Measurements from ENCODE around the gene SPATA7.

The SPATA7 gene

GRCh38 chr14:88379706-88380343 is 5.6 kb upstream of the SPATA7 start:
- TF ChIP-seq ESRRG (CRISPR knock-in tag; IDR thresholded peaks at IDR 0.05), result no peak
- TF ChIP-seq, protein P1, sequence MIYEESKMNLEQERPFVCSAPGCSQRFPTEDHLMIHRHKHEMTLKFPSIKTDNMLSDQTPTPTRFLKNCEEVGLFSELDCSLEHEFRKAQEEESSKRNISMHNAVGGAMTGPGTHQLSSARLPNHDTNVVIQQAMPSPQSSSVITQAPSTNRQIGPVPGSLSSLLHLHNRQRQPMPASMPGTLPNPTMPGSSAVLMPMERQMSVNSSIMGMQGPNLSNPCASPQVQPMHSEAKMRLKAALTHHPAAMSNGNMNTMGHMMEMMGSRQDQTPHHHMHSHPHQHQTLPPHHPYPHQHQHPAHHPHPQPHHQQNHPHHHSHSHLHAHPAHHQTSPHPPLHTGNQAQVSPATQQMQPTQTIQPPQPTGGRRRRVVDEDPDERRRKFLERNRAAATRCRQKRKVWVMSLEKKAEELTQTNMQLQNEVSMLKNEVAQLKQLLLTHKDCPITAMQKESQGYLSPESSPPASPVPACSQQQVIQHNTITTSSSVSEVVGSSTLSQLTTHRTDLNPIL (CRISPR knock-in tag; IDR thresholded peaks at IDR 0.05; ENCODE audit: low read depth), result no peak
- no peak for TF ChIP-seq PPARA (CRISPR knock-in tag; IDR thresholded peaks at IDR 0.05; ENCODE audit: borderline replicate concordance)
- no peak for TF ChIP-seq TOX (CRISPR knock-in tag; IDR thresholded peaks at IDR 0.05; ENCODE audit: borderline replicate concordance)
- TF ChIP-seq CSRNP3 (CRISPR knock-in tag; IDR thresholded peaks at IDR 0.05), result no peak
- TF ChIP-seq RARB (CRISPR knock-in tag; IDR thresholded peaks at IDR 0.05), result no peak
- TF ChIP-seq ZNF8 (CRISPR knock-in tag; IDR thresholded peaks at IDR 0.05), result no peak
- no peak for TF ChIP-seq OSR1 (CRISPR knock-in tag; IDR thresholded peaks at IDR 0.05)
- TF ChIP-seq, protein P2, sequence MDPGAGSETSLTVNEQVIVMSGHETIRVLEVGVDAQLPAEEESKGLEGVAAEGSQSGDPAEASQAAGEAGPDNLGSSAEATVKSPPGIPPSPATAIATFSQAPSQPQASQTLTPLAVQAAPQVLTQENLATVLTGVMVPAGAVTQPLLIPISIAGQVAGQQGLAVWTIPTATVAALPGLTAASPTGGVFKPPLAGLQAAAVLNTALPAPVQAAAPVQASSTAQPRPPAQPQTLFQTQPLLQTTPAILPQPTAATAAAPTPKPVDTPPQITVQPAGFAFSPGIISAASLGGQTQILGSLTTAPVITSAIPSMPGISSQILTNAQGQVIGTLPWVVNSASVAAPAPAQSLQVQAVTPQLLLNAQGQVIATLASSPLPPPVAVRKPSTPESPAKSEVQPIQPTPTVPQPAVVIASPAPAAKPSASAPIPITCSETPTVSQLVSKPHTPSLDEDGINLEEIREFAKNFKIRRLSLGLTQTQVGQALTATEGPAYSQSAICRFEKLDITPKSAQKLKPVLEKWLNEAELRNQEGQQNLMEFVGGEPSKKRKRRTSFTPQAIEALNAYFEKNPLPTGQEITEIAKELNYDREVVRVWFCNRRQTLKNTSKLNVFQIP (CRISPR knock-in tag; IDR thresholded peaks at IDR 0.05; ENCODE audit: borderline replicate concordance, low read depth), result no peak
- TF ChIP-seq TCF4 (CRISPR knock-in tag; IDR thresholded peaks at IDR 0.05; ENCODE audit: borderline replicate concordance), result no peak
- TF ChIP-seq ISL1 (CRISPR knock-in tag; IDR thresholded peaks at IDR 0.05), result no peak
- TF ChIP-seq PATZ1 (CRISPR knock-in tag; IDR thresholded peaks at IDR 0.05; ENCODE audit: borderline replicate concordance), result no peak
- TF ChIP-seq BACH2 (CRISPR knock-in tag; IDR thresholded peaks at IDR 0.05; ENCODE audit: borderline replicate concordance), result no peak
- TF ChIP-seq ZNF70 (CRISPR knock-in tag; IDR thresholded peaks at IDR 0.05), result no peak
- TF ChIP-seq SNAI2 (CRISPR knock-in tag; IDR thresholded peaks at IDR 0.05), result no peak
- no peak for TF ChIP-seq CSDC2 (CRISPR knock-in tag; IDR thresholded peaks at IDR 0.05)
- TF ChIP-seq GLIS3 (CRISPR knock-in tag; IDR thresholded peaks at IDR 0.05), result no peak
- TF ChIP-seq ARNTL (CRISPR knock-in tag; IDR thresholded peaks at IDR 0.05; ENCODE audit: borderline replicate concordance, low read depth), result no peak
- no peak for TF ChIP-seq ZC3H10 (CRISPR knock-in tag; IDR thresholded peaks at IDR 0.05)
- TF ChIP-seq, protein P3, sequence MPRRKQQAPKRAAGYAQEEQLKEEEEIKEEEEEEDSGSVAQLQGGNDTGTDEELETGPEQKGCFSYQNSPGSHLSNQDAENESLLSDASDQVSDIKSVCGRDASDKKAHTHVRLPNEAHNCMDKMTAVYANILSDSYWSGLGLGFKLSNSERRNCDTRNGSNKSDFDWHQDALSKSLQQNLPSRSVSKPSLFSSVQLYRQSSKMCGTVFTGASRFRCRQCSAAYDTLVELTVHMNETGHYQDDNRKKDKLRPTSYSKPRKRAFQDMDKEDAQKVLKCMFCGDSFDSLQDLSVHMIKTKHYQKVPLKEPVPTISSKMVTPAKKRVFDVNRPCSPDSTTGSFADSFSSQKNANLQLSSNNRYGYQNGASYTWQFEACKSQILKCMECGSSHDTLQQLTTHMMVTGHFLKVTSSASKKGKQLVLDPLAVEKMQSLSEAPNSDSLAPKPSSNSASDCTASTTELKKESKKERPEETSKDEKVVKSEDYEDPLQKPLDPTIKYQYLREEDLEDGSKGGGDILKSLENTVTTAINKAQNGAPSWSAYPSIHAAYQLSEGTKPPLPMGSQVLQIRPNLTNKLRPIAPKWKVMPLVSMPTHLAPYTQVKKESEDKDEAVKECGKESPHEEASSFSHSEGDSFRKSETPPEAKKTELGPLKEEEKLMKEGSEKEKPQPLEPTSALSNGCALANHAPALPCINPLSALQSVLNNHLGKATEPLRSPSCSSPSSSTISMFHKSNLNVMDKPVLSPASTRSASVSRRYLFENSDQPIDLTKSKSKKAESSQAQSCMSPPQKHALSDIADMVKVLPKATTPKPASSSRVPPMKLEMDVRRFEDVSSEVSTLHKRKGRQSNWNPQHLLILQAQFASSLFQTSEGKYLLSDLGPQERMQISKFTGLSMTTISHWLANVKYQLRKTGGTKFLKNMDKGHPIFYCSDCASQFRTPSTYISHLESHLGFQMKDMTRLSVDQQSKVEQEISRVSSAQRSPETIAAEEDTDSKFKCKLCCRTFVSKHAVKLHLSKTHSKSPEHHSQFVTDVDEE (CRISPR knock-in tag; IDR thresholded peaks at IDR 0.05), result no peak
- ATAC-seq, result no peak

- peak; percentile 30; the same call in 1 of the 3 replicates for ATAC-seq
- no peak for TF ChIP-seq ZNF565 (CRISPR knock-in tag; conservative IDR thresholded peaks at IDR 0.05; ENCODE audit: low read depth)
- no peak for TF ChIP-seq ISL1 (CRISPR knock-in tag; IDR thresholded peaks at IDR 0.05)
- TF ChIP-seq GLIS3 (CRISPR knock-in tag; IDR thresholded peaks at IDR 0.05), result no peak
- TF ChIP-seq, protein P3 (CRISPR knock-in tag; IDR thresholded peaks at IDR 0.05), result no peak
- no peak for TF ChIP-seq PPARA (CRISPR knock-in tag; IDR thresholded peaks at IDR 0.05; ENCODE audit: borderline replicate concordance)
- TF ChIP-seq CSRNP3 (CRISPR knock-in tag; IDR thresholded peaks at IDR 0.05), result no peak
- no peak for TF ChIP-seq ZC3H10 (CRISPR knock-in tag; IDR thresholded peaks at IDR 0.05)
- TF ChIP-seq BACH2 (CRISPR knock-in tag; IDR thresholded peaks at IDR 0.05; ENCODE audit: borderline replicate concordance), result no peak
- no peak for TF ChIP-seq ZNF70 (CRISPR knock-in tag; IDR thresholded peaks at IDR 0.05)
- TF ChIP-seq ZFP3 (CRISPR knock-in tag; IDR thresholded peaks at IDR 0.05), result no peak
- no peak for TF ChIP-seq ZFP30 (CRISPR knock-in tag; IDR thresholded peaks at IDR 0.05)
- TF ChIP-seq CSDC2 (CRISPR knock-in tag; IDR thresholded peaks at IDR 0.05), result no peak
- TF ChIP-seq TCF4 (CRISPR knock-in tag; IDR thresholded peaks at IDR 0.05; ENCODE audit: borderline replicate concordance), result no peak
- no peak for TF ChIP-seq SNAI2 (CRISPR knock-in tag; IDR thresholded peaks at IDR 0.05)
- no peak for TF ChIP-seq ARNTL (CRISPR knock-in tag; IDR thresholded peaks at IDR 0.05; ENCODE audit: borderline replicate concordance, low read depth)
- TF ChIP-seq ESRRG (CRISPR knock-in tag; IDR thresholded peaks at IDR 0.05), result no peak
- no peak for TF ChIP-seq ZNF8 (CRISPR knock-in tag; IDR thresholded peaks at IDR 0.05)
These were observed 5.1 kb upstream of the SPATA7 start for GRCh38 chr14:88380405-88380804.
